IPS-NIHi11 (cell line): Measurements from ENCODE around the gene SLC35B3.
"Not testable (repeated sequence)": the region's sequence is repeated elsewhere in the genome, so short reads cannot be mapped to it uniquely, and the experiment has no call there.

Experiments
- DNase-seq: peaks from one replicate; pipeline ENCODE4 v3.0.0; 2012; ENCODE audit warnings: mixed read lengths, low spot score

Gene SLC35B3

DNA sequence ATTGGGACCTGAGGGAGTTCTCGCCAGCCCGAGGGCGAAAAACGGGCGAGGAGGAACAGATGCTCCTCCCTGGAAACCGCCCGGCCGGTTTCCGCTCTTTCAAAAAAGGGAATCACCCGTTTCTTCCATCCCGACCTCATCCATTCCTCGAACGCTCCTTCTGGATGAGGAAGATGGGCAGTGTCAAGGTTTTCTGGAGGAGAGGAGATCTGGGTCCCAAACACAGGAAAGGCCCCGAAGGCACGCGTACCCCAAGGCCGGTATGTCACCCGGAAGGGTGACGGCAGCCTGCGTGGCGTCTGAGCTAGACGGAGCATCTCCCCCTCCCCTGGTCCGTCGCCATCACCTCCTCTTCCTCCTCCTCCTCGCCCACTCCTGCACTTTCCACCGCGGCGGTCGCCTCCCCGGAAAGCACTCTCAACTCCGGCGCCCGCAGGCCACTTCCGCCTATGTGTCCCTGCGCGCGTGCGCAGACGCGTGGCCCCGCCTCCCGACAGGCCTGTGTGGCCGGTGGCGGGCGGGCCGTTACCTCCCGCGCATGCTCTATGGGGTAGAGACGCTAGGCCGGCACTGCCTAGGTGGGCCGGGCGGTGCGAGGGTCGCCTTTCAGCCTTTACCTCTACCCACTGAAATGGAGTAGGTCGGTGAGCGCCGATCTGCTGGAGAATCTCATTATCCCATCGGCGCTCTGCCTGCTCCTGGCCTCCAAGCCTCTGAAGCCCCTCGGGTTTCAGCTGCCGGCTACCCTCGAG is at the start of gene SLC35B3:
Gene SLC35B3 (minus strand): TSS at position 453 of the 752 bp plus-strand sequence.
- peak; percentile 96 for DNase-seq

GRCh38 chr6:8483650-8484049 is 48.3 kb upstream of the SLC35B3 start:
- DNase-seq: no peak

GRCh38 chr6:8481727-8482126 is 46.4 kb upstream of the SLC35B3 start:
- DNase-seq: peak; percentile 43

- DNase-seq: no peak
Measured at GRCh38 chr6:8478418-8478817, 43.1 kb upstream of the SLC35B3 start.

DNA sequence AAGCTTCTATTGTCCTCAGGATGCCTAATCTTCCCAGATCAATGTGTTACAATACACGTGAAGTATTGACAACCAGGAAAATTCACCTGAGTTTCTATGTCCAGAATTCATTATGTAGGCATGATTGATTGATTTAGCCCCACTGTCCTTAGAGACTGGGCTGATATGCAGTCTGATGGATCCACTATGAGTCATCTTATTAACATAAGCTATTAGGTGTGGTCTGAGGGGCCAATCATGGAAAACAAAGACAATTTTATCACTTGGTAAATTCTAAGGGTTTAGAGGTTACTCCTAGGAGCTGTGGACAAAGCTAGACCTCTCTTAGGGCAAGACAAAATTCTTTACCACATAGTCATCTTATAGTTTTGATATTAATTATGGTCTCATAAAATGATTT is 41.3 kb upstream of the SLC35B3 start:
- no peak for DNase-seq

- no peak for DNase-seq
Measured at GRCh38 chr6:8468552-8469356, 33.4 kb upstream of the SLC35B3 start.

GRCh38 chr6:8462694-8463093 is 27.3 kb upstream of the SLC35B3 start:
- no peak for DNase-seq

DNA sequence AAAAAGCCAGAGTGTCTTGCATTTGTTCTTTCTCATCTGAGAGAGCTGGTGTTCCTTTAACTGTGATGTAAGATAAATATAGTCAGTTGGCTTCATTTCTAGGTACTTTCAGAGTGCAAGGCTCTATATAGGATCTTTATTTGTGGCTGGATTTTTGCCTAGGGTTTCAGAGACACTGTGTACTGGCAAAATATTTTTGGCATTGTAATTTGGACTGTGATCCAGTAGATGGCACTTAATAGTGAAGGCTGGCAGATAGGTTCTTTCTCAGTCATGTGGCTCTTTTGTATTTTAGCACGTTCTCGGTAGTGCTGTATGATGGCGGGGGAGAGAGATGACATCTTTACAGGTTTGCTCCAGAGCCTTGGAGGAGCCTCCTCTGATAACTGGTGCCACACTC is 26.8 kb upstream of the SLC35B3 start:
- no peak for DNase-seq

- DNase-seq: no peak
Measured at GRCh38 chr6:8446391-8446790, 11.0 kb upstream of the SLC35B3 start.

DNA sequence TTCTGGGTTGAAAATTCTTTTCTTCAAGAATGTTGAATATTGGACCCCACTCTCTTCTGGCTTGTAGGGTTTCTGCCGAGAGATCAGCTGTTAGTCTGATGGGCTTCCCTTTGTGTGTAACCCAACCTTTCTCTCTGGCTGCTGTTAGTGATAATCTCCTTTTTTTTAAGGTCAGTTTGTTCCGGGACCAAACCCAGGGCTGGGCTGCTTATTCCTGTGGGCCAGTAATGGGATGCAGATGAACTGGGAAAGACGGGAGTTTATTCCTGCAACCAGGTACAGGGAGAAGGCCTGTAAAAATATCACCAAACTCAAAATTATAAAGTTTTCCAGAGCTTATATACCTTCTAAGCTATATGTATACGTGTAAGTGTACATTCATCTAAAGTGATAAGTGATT is 10.6 kb upstream of the SLC35B3 start:
- not testable (repeated sequence) for DNase-seq

DNA sequence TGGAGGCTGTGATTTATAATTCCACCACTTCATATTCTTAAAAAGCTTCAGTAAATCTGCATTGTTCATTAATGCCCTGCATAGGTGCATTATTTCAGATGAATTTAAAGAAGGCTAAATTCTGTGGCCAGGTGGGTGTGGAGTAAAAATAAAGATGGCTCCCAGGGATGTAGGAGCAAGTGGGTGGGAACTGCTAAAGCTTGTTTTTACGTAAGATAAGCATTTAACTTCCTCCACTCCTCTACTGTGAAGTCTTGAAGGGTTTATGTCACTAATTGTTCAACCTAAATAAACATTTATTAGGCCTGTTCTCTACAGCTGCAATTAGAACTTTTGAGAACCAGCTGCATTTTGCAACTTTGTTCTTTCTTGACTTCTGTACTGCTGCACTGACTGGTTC is 6.8 kb upstream of the SLC35B3 start:
- no peak for DNase-seq

- no peak for DNase-seq
Measured at GRCh38 chr6:8441452-8441851, 6.1 kb upstream of the SLC35B3 start.

GRCh38 chr6:8439601-8440268 is 4.4 kb upstream of the SLC35B3 start:
- no peak for DNase-seq

GRCh38 chr6:8437813-8438212 is 2.5 kb upstream of the SLC35B3 start:
- DNase-seq: no peak

DNA sequence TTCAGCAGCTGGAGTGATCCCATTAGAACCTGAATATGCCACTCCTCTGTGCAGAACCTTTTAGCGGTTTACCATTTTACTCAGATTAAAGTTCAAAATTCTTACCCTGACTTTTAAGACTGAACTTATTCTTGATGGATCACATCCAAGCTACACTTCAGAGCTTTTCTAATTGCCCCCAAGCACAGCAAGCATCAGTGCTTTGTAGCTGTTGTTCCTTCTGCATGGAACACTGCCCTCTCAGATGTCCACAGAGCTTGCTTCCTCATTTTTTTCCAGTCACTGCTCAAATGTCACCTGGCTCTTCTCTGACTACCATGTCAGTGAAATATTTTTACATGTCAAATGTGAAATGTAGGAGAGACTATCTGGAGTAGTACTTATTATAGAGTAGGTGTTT is 1.6 kb upstream of the SLC35B3 start:
- no peak for DNase-seq

DNA sequence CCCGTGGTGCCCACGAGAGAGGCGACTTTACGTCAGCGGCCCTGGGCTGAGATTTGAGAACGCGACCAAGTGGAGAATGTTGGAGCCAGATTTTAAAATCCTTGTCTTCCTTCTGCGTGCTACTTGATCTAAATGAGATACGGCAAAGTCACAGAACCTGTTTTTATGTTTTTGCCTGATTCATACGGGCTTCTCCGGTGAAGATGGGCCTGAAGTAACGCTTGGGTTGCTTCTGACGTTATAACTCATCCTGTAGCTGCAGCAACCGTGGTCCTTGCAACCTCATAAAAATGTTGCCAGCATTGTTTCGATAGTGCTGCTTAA is 462 bp upstream of the SLC35B3 start:
- no peak for DNase-seq

GRCh38 chr6:8434727-8435092 is 635 bp downstream of the SLC35B3 start:
- no peak for DNase-seq

DNA sequence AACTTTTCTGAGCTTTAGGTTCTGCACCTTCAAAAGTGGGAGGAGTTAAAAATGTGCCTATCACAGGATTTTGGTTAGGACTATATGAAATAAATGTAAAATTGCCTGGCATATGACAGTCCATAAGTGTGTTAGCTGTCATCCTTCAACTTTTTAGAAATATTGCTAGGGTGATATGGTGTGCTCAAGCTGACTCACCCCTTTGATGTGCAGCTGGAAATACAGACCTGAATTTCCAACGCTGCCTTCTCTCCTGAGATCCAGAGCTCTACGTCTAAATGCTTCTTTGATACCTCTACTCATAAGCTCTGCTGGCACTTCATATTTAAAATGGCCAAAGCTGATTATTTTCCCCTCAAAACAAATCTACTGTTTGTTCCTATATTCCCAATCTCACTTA is 2.7 kb downstream of the SLC35B3 start:
- no peak for DNase-seq

GRCh38 chr6:8429821-8430220 is 5.5 kb downstream of the SLC35B3 start:
- no peak for DNase-seq

DNA sequence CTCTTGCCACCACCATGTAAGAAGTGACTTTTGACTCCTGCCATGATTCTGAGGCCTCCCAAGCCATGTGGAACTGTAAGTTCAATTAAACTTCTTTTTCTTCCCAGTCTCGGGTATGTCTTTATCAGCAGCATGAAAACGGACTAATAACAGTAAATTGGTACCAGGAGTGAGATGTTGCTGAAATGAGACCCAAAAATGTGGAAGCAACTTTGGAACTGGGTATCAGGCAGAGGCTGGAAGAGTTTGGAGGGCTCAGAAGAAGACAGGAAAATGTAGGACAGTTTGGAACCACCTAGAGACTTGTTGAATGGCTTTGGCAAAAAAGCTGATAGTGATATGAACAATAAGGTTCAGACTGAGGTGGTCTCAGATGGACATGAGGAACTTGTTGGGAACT is 8.8 kb downstream of the SLC35B3 start:
- not testable (repeated sequence) for DNase-seq

- DNase-seq: no peak
Measured at GRCh38 chr6:8420031-8420588, 15.2 kb downstream of the SLC35B3 start.

- DNase-seq: no peak
Measured at GRCh38 chr6:8415913-8416312, 19.4 kb downstream of the SLC35B3 start.

GRCh38 chr6:8415280-8415679 is 20.1 kb downstream of the SLC35B3 start:
- no peak for DNase-seq
